Measurements from ENCODE around the gene POC1B. TPM values are rescaled to one million over a fixed set of nuclear protein-coding genes. Genes with fewer than 3 reads are reported as not detected.

Gene POC1B
- total RNA-seq, 1 experiment from 2014 or later, result 13.6 TPM

DNA sequence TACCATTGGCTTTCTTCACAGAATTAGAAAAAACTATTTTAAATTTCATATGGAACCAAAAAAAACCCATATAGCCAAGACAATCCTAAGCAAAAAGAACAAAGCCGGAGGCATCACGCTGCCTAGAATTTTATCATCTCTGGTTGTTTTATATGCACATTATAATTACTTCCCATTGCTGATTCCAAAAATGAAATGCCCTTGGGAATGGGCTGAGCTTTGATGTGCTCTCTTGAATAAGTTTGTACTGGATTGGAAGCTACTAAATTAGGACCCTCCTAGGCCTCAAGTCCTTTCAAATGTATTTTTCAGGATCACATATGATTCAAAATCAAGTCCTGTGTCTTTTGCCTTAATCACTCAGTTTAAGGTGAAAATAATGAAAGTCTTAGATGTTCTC lies 114.6 kb downstream of the POC1B start:
- intact Hi-C loops (cut with micrococcal nuclease; ENCODE audit: unreplicated experiment), result no loop called here
- ChIA-PET CTCF (no interaction called here), POLR2A (ENCODE audit: unreplicated experiment) (no interaction called here)
- Histone ChIP-seq H3K27ac (no peak overlapping the region), H3K9me3 (ENCODE audit: insufficient read depth, low read depth) (no peaks in the 10 kb centered on the region), H3F3A (ENCODE audit: insufficient read depth, low read depth) (no peaks in the 10 kb centered on the region), H3K36me3 (ENCODE audit: low read depth) (no peaks in the 10 kb centered on the region), H3K79me2 (ENCODE audit: low read depth) (no peaks in the 10 kb centered on the region), H4K20me1 (ENCODE audit: insufficient read depth) (no peaks in the 10 kb centered on the region), H3K4me1 (replicated peaks; ENCODE audit: insufficient read depth) (0 out of 2 replicates have a peak, but pooled peaks cover 11% of the 10 kb centered on the region), H3K4me3 (no peak overlapping the region), H2AFZ (no peak overlapping the region), H3K9me2 (ENCODE audit: insufficient read depth) (no peaks in the 10 kb centered on the region), H3K27me3 (ENCODE audit: insufficient read depth, low read depth) (no peaks in the 10 kb centered on the region), H3K4me2 (no peak overlapping the region)
- no TSS peak for BruUV-seq (replicated peaks)
- TF ChIP-seq, protein P1, sequence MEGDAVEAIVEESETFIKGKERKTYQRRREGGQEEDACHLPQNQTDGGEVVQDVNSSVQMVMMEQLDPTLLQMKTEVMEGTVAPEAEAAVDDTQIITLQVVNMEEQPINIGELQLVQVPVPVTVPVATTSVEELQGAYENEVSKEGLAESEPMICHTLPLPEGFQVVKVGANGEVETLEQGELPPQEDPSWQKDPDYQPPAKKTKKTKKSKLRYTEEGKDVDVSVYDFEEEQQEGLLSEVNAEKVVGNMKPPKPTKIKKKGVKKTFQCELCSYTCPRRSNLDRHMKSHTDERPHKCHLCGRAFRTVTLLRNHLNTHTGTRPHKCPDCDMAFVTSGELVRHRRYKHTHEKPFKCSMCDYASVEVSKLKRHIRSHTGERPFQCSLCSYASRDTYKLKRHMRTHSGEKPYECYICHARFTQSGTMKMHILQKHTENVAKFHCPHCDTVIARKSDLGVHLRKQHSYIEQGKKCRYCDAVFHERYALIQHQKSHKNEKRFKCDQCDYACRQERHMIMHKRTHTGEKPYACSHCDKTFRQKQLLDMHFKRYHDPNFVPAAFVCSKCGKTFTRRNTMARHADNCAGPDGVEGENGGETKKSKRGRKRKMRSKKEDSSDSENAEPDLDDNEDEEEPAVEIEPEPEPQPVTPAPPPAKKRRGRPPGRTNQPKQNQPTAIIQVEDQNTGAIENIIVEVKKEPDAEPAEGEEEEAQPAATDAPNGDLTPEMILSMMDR (conservative IDR thresholded peaks at IDR 0.05), result no peak
- no peak for TF ChIP-seq EZH2 (IDR thresholded peaks at IDR 0.05; ENCODE audit: low read depth)
- DNase-seq, result no peak

DNA sequence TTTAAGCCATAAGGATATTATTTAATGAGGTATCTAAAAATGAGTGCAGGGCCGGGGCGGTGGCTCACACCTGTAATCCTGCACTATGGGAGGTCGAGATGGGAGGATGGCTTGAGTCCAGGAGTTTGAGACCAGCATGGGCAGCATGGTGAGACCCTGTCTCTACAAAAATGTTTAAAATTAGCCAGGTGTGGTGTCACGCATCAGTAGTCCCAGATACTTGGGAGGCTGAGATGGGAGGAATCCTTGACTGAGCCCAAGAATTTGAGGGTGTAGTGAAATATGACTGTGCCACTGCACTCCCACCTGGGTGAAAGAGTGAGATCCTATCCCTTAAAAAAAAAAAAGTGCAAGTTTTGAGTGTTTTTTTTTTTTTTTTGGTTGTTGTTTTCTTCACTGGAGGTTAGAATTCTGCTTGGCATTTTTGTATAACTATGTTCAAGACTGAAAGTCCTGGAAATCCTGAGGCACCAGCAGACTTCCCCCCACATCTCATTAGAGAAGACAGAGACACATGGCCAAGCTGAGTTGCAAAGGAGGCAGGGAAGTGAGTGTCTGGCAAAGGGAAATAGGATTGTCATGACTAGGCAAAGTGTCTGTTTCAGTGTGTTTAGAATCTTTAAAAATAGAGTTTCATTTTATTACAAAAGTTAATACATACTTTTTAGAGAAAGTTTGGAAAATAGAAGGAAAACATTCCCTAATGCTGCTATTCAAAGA lies 120.1 kb downstream of the POC1B start:
- no peaks in the 10 kb centered on the region for H3K79me2 ChIP-seq (ENCODE audit: low read depth)
- no peaks in the 10 kb centered on the region for H3K4me1 ChIP-seq (replicated peaks; ENCODE audit: insufficient read depth)
- H3K4me2 ChIP-seq, result no peak overlapping the region
- no peak overlapping the region for H2AFZ ChIP-seq
- CTCF ChIA-PET, result no interaction called here
- H3K9me2 ChIP-seq (ENCODE audit: insufficient read depth), result no peaks in the 10 kb centered on the region
- intact Hi-C loops (cut with micrococcal nuclease; ENCODE audit: unreplicated experiment), result no loop called here
- H3F3A ChIP-seq (ENCODE audit: insufficient read depth, low read depth), result no peaks in the 10 kb centered on the region
- no peak overlapping the region for H3K4me3 ChIP-seq
- no TSS peak for BruUV-seq (replicated peaks)
- DNase-seq, result no peak
- POLR2A ChIA-PET (ENCODE audit: unreplicated experiment), result no interaction called here
- H3K27me3 ChIP-seq (ENCODE audit: insufficient read depth, low read depth), result no peaks in the 10 kb centered on the region
- TF ChIP-seq EZH2 (IDR thresholded peaks at IDR 0.05; ENCODE audit: low read depth), result no peak
- TF ChIP-seq, protein P1 (conservative IDR thresholded peaks at IDR 0.05), result no peak
- no peaks in the 10 kb centered on the region for H3K9me3 ChIP-seq (ENCODE audit: insufficient read depth, low read depth)
- H4K20me1 ChIP-seq (ENCODE audit: insufficient read depth), result no peaks in the 10 kb centered on the region
- no peak overlapping the region for H3K27ac ChIP-seq
- no peaks in the 10 kb centered on the region for H3K36me3 ChIP-seq (ENCODE audit: low read depth)

DNA sequence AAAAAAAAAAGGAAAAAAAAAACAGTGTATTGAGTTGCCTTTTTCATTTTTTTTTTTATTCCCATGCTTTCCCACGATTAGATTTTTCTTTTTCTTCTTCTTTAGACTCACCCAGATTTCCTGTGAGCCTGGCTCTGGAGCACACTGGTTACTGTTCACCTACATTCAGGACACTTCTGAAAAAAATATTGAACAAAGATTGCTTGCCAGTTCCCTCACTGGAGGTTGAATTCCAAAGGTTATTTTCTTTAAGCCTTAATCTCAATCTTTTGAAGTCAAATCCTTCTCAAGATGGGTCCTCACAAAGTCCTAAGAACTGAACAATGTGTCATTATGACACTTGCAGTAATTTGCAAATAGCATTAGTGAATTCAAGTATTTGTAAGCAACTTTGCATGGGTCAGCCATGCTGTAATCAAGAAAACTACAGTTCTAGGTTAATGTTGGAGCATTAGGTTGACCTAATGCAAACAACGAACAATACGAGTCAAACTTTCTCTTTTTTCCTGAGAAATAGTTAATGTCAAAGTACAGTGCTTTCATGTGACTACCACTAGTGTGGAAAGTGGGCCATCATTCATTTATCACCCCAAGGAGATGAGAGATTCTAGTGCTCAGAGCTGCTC lies 124.3 kb downstream of the POC1B start:
- no peak for DNase-seq
- Histone ChIP-seq H3K9me3 (ENCODE audit: insufficient read depth, low read depth) (no peaks in the 10 kb centered on the region), H3K4me3 (no peak overlapping the region), H3K27ac (no peak overlapping the region), H3K36me3 (ENCODE audit: low read depth) (no peaks in the 10 kb centered on the region), H2AFZ (no peak overlapping the region), H3K9me2 (ENCODE audit: insufficient read depth) (no peaks in the 10 kb centered on the region), H3K4me1 (replicated peaks; ENCODE audit: insufficient read depth) (no peaks in the 10 kb centered on the region), H3F3A (ENCODE audit: insufficient read depth, low read depth) (no peaks in the 10 kb centered on the region), H3K27me3 (ENCODE audit: insufficient read depth, low read depth) (no peaks in the 10 kb centered on the region), H3K79me2 (ENCODE audit: low read depth) (no peaks in the 10 kb centered on the region), H3K4me2 (no peak overlapping the region), H4K20me1 (ENCODE audit: insufficient read depth) (no peaks in the 10 kb centered on the region)
- intact Hi-C loops (cut with micrococcal nuclease; ENCODE audit: unreplicated experiment), result no loop called here
- TF ChIP-seq EZH2 (IDR thresholded peaks at IDR 0.05; ENCODE audit: low read depth), result no peak
- TF ChIP-seq, protein P1 (conservative IDR thresholded peaks at IDR 0.05), result no peak
- ChIA-PET POLR2A (ENCODE audit: unreplicated experiment) (no interaction called here), CTCF (no interaction called here)
- BruUV-seq (replicated peaks), result no TSS peak
